CD4-positive, alpha-beta T cell treated with Interleukin-4 for 4 hours (primary cell): ENCODE measurements around the gene PTTG1.
"Not testable (repeated sequence)": the region's sequence is repeated elsewhere in the genome, so short reads cannot be mapped to it uniquely, and the experiment has no call there.

Experiments used
- DNase-seq: peaks from one replicate; pipeline ENCODE4 v3.0.0-alpha.2; 2020

The PTTG1 gene

GRCh38 chr5:160427607-160428006, 6.0 kb downstream of the PTTG1 start:
- DNase-seq, result no peak

- DNase-seq, result no peak
Measured at GRCh38 chr5:160432196-160432595, 10.5 kb downstream of the PTTG1 start.

GRCh38 chr5:160432787-160433186, 11.1 kb downstream of the PTTG1 start:
- DNase-seq, result no peak

GRCh38 chr5:160434022-160434531, 12.4 kb downstream of the PTTG1 start:
- no peak for DNase-seq

GRCh38 chr5:160435532-160435931, 13.9 kb downstream of the PTTG1 start:
- no peak for DNase-seq

GRCh38 chr5:160436017-160436416, 14.4 kb downstream of the PTTG1 start:
- DNase-seq, result no peak

GRCh38 chr5:160436661-160437060, 15.0 kb downstream of the PTTG1 start:
- not testable (repeated sequence) for DNase-seq

- DNase-seq, result no peak
Measured at GRCh38 chr5:160437271-160437670, 15.6 kb downstream of the PTTG1 start.

- peak; percentile 74 for DNase-seq
Measured at GRCh38 chr5:160438316-160439204, 16.9 kb downstream of the PTTG1 start.

GRCh38 chr5:160439205-160439600, 17.5 kb downstream of the PTTG1 start:
- peak; percentile 86 for DNase-seq

- DNase-seq, result no peak
Measured at GRCh38 chr5:160441311-160441781, 19.7 kb downstream of the PTTG1 start.

GRCh38 chr5:160442824-160443431, 21.3 kb downstream of the PTTG1 start:
- DNase-seq, result no peak

GRCh38 chr5:160444407-160444806, 22.8 kb downstream of the PTTG1 start:
- DNase-seq, result no peak

GRCh38 chr5:160445132-160445531, 23.5 kb downstream of the PTTG1 start:
- DNase-seq, result no peak

- DNase-seq, result no peak
Measured at GRCh38 chr5:160445751-160446150, 24.1 kb downstream of the PTTG1 start.

- DNase-seq, result no peak
Measured at GRCh38 chr5:160448886-160449285, 27.2 kb downstream of the PTTG1 start.

GRCh38 chr5:160449458-160449857, 27.8 kb downstream of the PTTG1 start:
- no peak for DNase-seq

GRCh38 chr5:160450164-160450932, 28.7 kb downstream of the PTTG1 start:
- DNase-seq, result no peak

GRCh38 chr5:160451281-160451680, 29.6 kb downstream of the PTTG1 start:
- DNase-seq, result no peak

- DNase-seq, result no peak
Measured at GRCh38 chr5:160452036-160452435, 30.4 kb downstream of the PTTG1 start.

GRCh38 chr5:160452795-160453194, 31.1 kb downstream of the PTTG1 start:
- DNase-seq, result no peak

GRCh38 chr5:160453751-160454150, 32.1 kb downstream of the PTTG1 start:
- DNase-seq, result no peak

- DNase-seq, result no peak
Measured at GRCh38 chr5:160455600-160455999, 33.9 kb downstream of the PTTG1 start.
